Activated CD4-positive, alpha-beta T cell treated with anti-CD3 and anti-CD28 coated beads, Interleukin-2, amount 50 U/mL, for 24 hours (primary cell): ENCODE data around the gene ITGB1BP1.
A peak's percentile ranks its signal among the peaks of the same experiment; 100 is the strongest.

Source experiments
- DNase-seq, 2 donors: peaks; one replicate each; pipeline ENCODE4 v3.0.0-alpha.2; 2020; ENCODE audit warnings: low read depth in 1 of 2, low spot score in 1 of 2

ITGB1BP1 gene

GRCh38 chr2:9428965-9429577 lies 5.7 kb upstream of the ITGB1BP1 start:
- DNase-seq: no peak

DNA sequence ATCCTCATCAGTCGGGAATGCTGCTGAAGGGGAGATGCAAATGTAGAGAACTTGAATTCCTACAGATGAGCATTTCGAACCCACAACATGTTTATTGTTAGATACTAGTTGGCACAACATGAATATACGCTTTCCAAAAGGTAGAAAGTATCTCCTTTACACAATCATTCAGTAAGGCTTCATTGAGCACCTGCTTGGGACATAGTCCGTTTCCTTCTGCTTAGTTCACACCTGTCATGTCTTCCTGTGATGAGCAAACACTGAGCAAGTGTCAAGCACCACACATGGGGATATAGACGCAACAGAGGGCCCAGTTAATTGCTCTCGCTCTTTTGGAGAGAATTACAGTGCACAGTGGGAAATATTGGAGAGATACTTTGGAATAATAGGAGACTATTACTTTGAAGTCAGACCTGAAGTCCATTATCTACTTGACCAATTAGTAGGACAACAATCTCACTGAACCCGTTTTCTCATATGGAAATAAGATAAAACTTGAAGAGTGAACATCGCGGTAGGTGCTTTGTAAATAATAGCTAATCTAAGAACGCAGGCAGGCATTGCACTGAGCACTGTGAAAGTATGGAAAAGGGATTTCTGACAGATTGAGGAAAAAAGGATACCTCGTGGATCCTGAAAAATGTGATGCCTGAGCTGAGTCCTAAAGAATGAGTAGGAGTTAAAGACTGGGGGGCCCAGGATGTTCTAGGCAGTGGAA lies 1.3 kb upstream of the ITGB1BP1 start:
- no peak for DNase-seq

- peak in 1 of 2 donors; percentile 6 for DNase-seq
Observed at GRCh38 chr2:9423922-9424272, 569 bp upstream of the ITGB1BP1 start.

DNA sequence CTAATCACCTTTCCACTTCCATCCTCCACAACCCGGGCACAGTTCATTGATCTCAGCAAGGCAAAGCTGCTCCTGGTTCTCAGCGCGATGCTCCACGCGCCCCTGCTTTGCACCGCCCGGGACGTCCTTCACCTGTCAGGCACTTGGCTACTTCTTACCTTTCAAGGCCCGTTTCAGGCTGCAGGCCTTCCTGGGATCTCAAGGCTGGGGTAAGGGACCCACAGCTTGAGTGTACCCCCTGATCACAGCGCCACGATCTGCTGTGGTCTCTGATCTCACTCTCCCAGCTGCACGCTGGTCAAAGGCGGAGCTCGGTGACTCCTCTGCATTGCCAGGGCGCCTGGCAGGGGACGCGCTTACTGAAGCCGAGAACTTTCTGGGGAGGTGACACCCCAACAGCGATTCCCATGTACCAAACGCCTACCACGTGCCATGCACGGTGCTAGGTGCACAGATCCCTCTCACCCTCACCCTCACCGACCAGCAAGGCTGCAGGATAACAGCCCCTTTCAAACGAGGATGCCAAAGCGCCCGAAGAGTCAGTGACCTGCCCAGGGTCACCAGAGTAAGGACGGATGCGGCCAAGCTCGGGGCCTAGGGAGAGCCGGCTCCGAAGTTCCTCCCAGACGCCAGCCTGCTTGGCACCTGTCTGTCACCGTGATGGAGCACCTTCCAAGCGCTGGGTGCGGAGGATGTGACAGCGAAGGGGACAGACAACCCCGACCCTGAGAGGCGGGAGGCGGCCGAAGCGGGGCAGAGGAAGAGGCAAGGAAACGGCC lies 818 bp downstream of the ITGB1BP1 start:
- peak; percentile 14 for DNase-seq

DNA sequence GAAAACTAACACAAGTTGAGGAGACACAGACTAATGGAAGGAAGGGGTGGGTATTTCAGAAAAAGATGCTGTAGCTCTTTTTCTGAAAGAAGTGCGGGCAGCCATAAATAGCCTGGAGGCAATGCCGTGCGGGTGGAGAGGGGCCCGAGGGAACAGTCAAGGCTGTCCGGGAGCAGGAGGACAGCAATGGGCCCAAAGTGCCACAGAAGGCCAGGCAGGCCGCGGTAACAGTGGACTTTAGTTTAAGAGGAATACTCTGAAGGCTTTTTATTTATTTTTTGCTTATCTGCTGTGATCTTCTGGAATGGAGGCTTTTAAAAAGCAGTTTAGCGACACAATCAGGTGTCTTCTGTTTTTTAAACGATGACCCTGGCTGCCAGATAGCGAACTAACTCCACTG lies 2.8 kb downstream of the ITGB1BP1 start:
- no peak for DNase-seq

GRCh38 chr2:9419541-9419940 lies 3.8 kb downstream of the ITGB1BP1 start:
- DNase-seq: no peak

GRCh38 chr2:9418746-9419145 lies 4.6 kb downstream of the ITGB1BP1 start:
- no peak for DNase-seq

DNA sequence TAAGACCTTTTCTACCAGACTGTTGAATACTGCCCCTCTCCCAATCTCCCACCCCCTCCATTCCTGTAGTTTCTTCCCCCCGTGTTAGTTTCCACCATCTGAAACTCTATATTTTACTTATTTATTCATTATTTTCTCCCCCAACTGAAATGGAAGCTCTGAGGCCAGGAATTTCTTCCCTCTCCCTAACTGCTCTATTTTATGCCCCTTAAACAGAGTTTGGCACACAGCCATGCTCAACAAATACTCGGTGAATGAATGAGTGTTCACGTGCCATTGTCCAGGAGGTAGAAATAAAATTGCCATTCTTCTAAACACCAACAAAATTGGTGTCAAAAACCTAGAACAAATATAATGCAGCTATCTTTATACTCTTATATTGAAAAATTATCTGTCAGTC lies 5.6 kb downstream of the ITGB1BP1 start:
- DNase-seq: no peak

DNA sequence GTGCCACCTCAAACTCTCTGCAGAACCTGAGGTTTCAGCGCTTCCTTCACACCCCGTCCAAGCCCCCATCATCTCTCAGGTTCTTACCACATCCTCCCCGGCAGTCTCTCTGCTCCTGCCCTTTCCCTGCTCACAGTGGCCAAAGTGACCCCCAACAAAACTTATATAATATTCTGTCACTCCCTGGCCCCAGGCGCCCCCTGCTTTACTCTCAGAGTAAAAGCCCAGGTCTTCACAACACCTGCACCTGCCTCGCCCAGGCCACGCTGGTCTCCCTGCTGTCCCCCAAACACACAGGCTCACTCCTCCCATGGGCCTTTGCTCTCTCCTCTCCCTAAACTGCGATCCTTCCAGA lies 6.4 kb downstream of the ITGB1BP1 start:
- DNase-seq: no peak

DNA sequence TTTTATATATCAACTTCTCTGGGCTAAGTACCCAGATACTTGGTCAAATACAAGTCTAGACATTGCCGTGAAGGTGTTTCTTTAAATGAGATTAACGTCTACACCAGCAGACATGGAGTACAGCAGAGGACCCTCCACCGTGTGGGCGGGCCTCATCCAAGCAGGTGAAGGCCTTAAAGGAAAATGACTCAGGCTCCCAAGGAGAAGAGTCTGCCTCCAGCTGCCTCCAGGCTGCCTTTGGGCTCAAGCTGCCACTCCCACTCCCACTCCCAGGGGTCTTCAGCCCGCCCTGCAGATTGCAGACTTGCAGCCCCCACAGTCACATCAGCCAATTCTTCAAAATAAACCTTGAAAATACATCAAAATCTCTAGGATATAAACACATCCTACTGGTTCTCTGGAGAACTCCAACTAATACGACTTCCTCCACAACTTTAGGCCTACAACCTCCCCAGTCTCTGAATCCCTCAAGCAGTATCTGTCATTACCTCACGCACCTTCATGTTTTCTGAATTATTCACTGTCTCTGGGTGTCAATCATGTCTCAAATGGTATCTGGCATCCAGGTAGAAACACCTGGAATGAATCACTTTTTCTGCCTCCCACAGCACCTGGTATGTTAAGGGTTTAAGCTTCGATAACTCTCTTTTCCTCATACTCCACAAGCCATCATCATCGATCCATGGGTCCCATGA lies 6.9 kb downstream of the ITGB1BP1 start:
- DNase-seq: no peak

- no peak for DNase-seq
Observed at GRCh38 chr2:9415516-9416169, 7.7 kb downstream of the ITGB1BP1 start.

GRCh38 chr2:9412781-9413180 lies 10.5 kb downstream of the ITGB1BP1 start:
- no peak for DNase-seq

- DNase-seq: no peak
Observed at GRCh38 chr2:9410108-9410507, 13.2 kb downstream of the ITGB1BP1 start.

GRCh38 chr2:9408641-9409151 lies 14.6 kb downstream of the ITGB1BP1 start:
- DNase-seq: no peak

DNA sequence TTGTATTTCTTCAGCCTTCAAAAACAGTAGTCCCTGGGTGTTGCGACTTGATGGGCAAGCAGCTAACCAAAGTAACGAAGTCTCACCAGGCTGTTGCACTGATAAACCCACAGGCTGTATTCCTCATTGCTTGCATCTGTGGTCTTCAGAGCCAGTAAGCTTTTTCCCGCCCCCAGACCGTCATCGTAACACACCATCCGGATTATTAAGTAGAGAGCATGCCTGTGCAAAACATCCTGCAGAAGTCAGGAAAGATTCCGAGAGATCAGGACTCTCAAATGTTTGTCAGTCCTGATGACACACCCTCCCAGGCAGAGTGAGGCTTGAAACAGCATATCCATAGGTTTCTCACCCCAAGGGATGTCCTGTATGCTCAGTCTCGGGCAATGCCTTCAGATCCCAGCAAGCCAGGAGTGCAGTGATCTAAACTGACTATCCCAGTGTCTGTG lies 15.9 kb downstream of the ITGB1BP1 start:
- no peak for DNase-seq

GRCh38 chr2:9406529-9407362 lies 16.6 kb downstream of the ITGB1BP1 start:
- no peak for DNase-seq

DNA sequence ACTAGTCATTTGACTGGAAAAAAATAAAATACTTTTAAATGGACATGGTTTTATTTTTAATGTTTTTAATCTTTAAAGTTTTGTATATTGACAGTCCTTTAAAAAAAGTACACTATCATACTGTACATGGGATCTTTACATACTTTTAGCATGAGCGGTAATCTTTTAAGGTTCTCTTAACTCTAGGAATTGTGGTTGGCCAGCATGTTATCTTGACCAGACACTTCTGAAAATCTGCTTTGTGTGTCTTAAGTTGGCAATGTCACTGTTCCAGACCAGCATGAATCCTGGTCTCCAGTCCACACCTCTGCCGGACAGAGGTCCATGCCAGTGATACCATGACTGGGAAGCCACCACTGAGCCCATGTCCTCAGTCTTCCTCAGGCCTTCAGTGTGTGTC lies 17.7 kb downstream of the ITGB1BP1 start:
- DNase-seq: no peak

DNA sequence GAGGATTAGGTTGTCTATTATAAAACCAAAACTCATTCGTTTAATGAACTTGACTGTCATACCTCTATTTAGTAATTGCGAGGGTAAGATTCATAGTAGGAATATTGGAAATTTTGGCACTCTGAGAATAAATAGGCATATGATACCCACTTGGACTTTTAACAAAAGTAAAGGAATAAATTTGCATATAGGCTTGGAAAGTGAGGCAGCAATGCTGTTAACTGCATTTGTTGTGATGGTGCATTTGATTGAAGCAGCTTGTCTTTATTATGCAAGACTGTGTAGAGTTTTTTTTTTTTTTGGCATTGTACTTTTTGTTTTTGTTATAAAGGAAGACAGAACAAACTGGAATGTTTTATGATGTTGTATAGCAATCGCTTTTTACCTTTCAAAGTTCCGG lies 18.9 kb downstream of the ITGB1BP1 start:
- no peak for DNase-seq

GRCh38 chr2:9403924-9404323 lies 19.4 kb downstream of the ITGB1BP1 start:
- no peak for DNase-seq
